ENCODE results near the gene RIC8A.

The RIC8A gene

GRCh38 chr11:203056-203944, 4.2 kb upstream of the RIC8A start:
- Histone ChIP-seq H3K9me3 (ENCODE audit: insufficient read depth, low read length) (no peaks in the 10 kb centered on the region), H4K20me1 (ENCODE audit: insufficient read depth, low read length) (peaks cover 16% of the 10 kb centered on the region), H3K36me3 (replicated peaks; ENCODE audit: low read depth, low read length) (peaks cover 19% of the 10 kb centered on the region), H3K4me3 (ENCODE audit: low read length) (no peak overlapping the region), H3K4me1 (ENCODE audit: low read length) (peaks cover 12% of the 10 kb centered on the region), H3K9ac (ENCODE audit: low read length) (no peak overlapping the region), H2AFZ (ENCODE audit: low read depth, low read length) (no peak overlapping the region), H3K4me2 (ENCODE audit: low read length) (no peak overlapping the region), H3K27ac (ENCODE audit: low read length) (no peak overlapping the region), H3K27me3 (ENCODE audit: low read depth, low read length) (no peaks in the 10 kb centered on the region), H3K79me2 (ENCODE audit: low read length) (peaks cover 29% of the 10 kb centered on the region)
- TF ChIP-seq EZH2phosphoT487 (IDR thresholded peaks at IDR 0.05; ENCODE audit: low read depth), result no peak

- TF ChIP-seq EZH2phosphoT487 (IDR thresholded peaks at IDR 0.05; ENCODE audit: low read depth), result no peak
- no peak for TF ChIP-seq CTCF (IDR thresholded peaks at IDR 0.05; ENCODE audit: low read depth, low read length)
Measured at GRCh38 chr11:203945-204586, 3.4 kb upstream of the RIC8A start.

GRCh38 chr11:204587-205109, 2.9 kb upstream of the RIC8A start:
- no peak overlapping the region for H3K4me3 ChIP-seq (ENCODE audit: low read length)
- H2AFZ ChIP-seq (ENCODE audit: low read depth, low read length), result no peak overlapping the region
- H4K20me1 ChIP-seq (ENCODE audit: insufficient read depth, low read length), result peaks cover 16% of the 10 kb centered on the region
- no peaks in the 10 kb centered on the region for H3K27me3 ChIP-seq (ENCODE audit: low read depth, low read length)
- peaks cover 17% of the 10 kb centered on the region for H3K4me1 ChIP-seq (ENCODE audit: low read length)
- no peak overlapping the region for H3K27ac ChIP-seq (ENCODE audit: low read length)
- peaks cover 42% of the 10 kb centered on the region for H3K79me2 ChIP-seq (ENCODE audit: low read length)
- H3K9me3 ChIP-seq (ENCODE audit: insufficient read depth, low read length), result no peaks in the 10 kb centered on the region
- no peak overlapping the region for H3K4me2 ChIP-seq (ENCODE audit: low read length)
- peaks cover 22% of the 10 kb centered on the region for H3K36me3 ChIP-seq (replicated peaks; ENCODE audit: low read depth, low read length)
- H3K9ac ChIP-seq (ENCODE audit: low read length), result no peak overlapping the region
- TF ChIP-seq EZH2phosphoT487 (IDR thresholded peaks at IDR 0.05; ENCODE audit: low read depth) (no peak), CTCF (IDR thresholded peaks at IDR 0.05; ENCODE audit: low read depth, low read length) (no peak)

More at GRCh38 chr11:203945-204586, 3.4 kb upstream of the RIC8A start:
- Histone ChIP-seq H3K79me2 (ENCODE audit: low read length) (peaks cover 36% of the 10 kb centered on the region), H3K4me1 (ENCODE audit: low read length) (peaks cover 12% of the 10 kb centered on the region), H3K36me3 (replicated peaks; ENCODE audit: low read depth, low read length) (peaks cover 19% of the 10 kb centered on the region), H3K4me3 (ENCODE audit: low read length) (no peak overlapping the region), H3K9ac (ENCODE audit: low read length) (no peak overlapping the region), H4K20me1 (ENCODE audit: insufficient read depth, low read length) (peaks cover 16% of the 10 kb centered on the region), H3K9me3 (ENCODE audit: insufficient read depth, low read length) (no peaks in the 10 kb centered on the region), H3K4me2 (ENCODE audit: low read length) (no peak overlapping the region), H3K27me3 (ENCODE audit: low read depth, low read length) (no peaks in the 10 kb centered on the region), H2AFZ (ENCODE audit: low read depth, low read length) (no peak overlapping the region), H3K27ac (ENCODE audit: low read length) (no peak overlapping the region)

GRCh38 chr11:205221-206001, 2.1 kb upstream of the RIC8A start:
- H3K79me2 ChIP-seq (ENCODE audit: low read length), result peaks cover 49% of the 10 kb centered on the region
- H3K27me3 ChIP-seq (ENCODE audit: low read depth, low read length), result no peaks in the 10 kb centered on the region
- no peak overlapping the region for H2AFZ ChIP-seq (ENCODE audit: low read depth, low read length)
- H4K20me1 ChIP-seq (ENCODE audit: insufficient read depth, low read length), result peaks cover 16% of the 10 kb centered on the region
- peaks cover 21% of the 10 kb centered on the region for H3K4me1 ChIP-seq (ENCODE audit: low read length)
- no peak overlapping the region for H3K27ac ChIP-seq (ENCODE audit: low read length)
- no peak overlapping the region; the same call in 1 of the 2 replicates for H3K4me3 ChIP-seq (ENCODE audit: low read length)
- peak overlapping the region; percentile 84; the same call in 1 of the 2 replicates for H3K4me2 ChIP-seq (ENCODE audit: low read length)
- TF ChIP-seq CTCF (IDR thresholded peaks at IDR 0.05; ENCODE audit: low read depth, low read length) (no peak), EZH2phosphoT487 (IDR thresholded peaks at IDR 0.05; ENCODE audit: low read depth) (no peak)
- H3K9me3 ChIP-seq (ENCODE audit: insufficient read depth, low read length), result no peaks in the 10 kb centered on the region
- H3K9ac ChIP-seq (ENCODE audit: low read length), result no peak overlapping the region
- peaks cover 30% of the 10 kb centered on the region for H3K36me3 ChIP-seq (replicated peaks; ENCODE audit: low read depth, low read length)
